IPS-NIHi7 (cell line): ENCODE measurements around the gene DCTN2.
A peak's percentile ranks its signal among the peaks of the same experiment; 100 is the strongest.
"Not testable (repeated sequence)": the region's sequence is repeated elsewhere in the genome, so short reads cannot be mapped to it uniquely, and the experiment has no call there.

Experiments used
- DNase-seq: peaks from one replicate; pipeline ENCODE4 v3.0.0; 2012; ENCODE audit warnings: mixed read lengths; ENCODE audit errors: extremely low spot score

Gene DCTN2

DNA sequence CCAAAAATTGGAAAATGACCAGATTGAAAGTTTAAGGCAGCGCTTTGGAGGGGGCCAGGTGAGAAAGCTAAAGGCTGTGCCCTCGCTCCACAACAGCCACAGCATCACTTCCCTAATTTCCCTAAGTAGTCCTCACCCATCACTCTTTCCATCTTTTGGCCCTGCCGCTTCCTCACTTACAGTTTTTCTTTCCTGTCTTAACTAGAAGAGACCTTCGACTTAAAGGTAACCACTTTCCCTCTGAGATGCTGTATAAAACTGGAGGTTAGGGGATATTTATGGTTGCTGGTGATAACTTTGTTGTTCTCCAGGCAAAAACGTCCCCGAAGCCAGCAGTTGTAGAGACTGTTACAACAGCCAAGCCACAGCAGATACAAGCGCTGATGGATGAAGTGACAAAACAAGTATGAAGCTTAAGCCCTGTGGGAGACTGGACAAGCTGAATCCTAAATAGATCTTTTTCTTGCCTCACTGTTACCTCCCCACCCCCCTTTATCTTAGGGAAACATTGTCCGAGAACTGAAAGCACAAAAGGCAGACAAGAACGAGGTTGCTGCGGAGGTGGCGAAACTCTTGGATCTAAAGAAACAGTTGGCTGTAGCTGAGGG is 31.0 kb downstream of the DCTN2 start:
- DNase-seq, result no peak

DNA sequence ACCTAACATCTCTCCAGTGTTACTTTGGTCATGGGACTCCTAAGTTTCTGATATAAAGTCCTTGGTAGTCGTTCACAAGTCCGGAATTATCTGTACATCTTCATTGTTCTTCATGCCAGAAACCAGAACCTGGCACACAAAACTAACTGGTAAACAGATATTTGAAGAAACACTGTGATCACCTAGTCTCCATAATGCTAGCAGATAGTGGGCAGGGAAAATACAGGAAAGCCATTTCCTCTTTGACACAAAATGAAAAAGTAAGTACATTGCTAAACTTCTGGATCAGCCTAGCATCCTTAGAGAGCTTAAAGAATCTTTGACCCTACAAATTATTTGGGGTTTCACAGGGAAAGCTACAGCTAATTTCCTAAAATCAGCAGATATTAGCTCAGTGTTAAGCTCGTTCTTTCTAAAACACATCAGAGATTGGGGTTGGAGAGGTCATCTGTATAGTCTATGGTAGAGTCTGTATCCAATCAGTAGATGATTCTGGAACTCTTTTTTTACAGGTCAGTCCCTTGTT is 31.5 kb downstream of the DCTN2 start:
- DNase-seq, result no peak

DNA sequence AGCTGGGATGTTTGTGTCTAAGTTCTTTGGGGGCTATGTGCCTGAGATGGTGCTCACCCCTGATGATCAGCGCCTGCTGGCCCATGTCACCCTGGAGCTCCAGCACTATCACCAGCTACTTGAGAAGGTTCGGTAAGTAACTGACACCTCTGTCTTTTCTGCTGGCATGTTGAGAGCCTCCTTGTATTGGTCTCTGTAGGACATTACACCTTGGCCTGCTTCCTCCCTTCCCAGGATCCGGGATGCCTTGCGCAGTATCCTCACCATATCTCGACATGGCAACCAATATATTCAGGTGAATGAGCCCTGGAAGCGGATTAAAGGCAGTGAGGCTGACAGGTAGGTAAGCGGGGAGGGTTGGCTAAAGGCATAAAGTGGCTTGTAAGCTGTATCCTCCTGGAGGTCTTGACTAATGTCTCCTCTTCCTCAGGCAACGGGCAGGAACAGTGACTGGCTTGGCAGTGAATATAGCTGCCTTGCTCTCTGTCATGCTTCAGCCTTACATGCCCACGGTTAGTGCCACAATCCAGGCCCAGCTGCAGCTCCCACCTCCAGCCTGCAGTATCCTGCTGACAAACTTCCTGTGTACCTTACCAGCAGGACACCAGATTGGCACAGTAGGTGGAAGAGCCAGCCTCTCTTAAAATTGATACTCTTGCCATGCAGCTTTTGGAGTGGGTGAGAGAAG is 32.1 kb downstream of the DCTN2 start:
- no peak for DNase-seq

DNA sequence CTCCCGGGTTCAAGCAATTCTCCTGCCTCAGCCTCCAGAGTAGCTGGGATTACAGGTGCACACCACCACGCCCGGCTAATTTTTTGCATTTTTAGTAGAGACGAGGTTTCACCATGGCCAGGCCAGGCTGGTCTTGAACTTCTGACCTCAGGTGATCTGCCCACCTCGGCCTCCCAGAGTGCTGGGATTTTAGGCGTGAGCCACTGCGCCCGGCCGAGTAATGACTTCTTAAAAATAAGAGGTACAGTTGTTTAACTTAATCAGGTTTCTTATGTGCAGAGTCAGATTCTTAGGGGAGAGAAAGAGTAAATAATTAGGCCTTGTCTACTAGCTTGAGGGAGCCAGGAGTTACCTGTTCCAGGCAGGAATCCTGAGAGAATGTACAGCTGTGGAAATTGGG is 32.7 kb downstream of the DCTN2 start:
- not testable (repeated sequence) for DNase-seq

DNA sequence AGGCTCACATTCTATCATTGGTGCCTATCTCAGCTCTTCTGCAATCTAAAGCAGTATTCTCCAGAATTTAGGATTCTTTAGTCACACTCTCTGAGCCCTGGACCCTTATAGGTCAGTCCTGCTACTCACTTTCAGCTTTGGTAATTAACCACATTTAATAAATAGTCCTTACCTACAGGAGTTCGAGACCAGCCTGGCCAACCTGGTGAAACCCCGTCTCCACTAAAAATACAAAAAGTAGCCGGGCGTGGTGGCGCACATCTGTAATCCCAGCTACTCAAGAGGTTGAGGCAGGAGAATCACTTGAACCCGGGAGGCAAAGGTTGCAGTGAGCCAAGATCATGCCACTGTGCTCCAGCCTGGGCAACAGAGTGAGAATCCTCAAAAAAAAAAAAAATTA is 33.3 kb downstream of the DCTN2 start:
- DNase-seq, result not testable (repeated sequence)

DNA sequence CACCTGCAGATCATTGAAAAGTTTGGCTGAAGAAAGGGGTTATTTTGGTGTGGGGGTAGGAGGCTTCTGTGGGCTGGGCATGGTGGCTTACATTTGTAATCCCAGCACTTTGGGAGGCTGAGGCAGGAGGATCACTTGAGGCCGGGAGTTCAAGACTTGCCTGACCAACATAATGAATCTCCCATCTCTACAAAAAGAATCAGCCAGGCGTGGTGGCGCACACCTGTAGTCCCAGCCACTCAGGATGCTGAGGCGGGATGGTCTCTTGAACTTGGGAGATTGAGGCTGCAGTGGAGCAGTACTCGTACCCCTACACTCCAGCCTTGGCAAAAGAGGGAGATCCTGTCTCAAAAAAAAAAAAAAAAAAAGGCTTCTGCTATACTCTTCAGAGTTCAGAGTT is 33.7 kb downstream of the DCTN2 start:
- no peak for DNase-seq

DNA sequence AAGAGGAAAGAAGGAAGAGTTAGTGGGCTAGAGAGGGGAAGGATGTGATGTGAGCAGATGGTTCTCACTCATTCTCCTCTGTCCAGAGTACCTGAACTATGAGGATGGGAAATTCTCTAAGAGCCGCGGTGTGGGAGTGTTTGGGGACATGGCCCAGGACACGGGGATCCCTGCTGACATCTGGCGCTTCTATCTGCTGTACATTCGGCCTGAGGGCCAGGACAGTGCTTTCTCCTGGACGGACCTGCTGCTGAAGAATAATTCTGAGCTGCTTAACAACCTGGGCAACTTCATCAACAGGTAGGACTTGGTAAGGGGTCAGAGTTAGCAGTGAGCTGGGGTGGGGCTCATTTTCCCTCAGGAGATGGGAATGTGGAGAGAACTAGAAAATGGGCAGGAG is 34.3 kb downstream of the DCTN2 start:
- no peak for DNase-seq

DNA sequence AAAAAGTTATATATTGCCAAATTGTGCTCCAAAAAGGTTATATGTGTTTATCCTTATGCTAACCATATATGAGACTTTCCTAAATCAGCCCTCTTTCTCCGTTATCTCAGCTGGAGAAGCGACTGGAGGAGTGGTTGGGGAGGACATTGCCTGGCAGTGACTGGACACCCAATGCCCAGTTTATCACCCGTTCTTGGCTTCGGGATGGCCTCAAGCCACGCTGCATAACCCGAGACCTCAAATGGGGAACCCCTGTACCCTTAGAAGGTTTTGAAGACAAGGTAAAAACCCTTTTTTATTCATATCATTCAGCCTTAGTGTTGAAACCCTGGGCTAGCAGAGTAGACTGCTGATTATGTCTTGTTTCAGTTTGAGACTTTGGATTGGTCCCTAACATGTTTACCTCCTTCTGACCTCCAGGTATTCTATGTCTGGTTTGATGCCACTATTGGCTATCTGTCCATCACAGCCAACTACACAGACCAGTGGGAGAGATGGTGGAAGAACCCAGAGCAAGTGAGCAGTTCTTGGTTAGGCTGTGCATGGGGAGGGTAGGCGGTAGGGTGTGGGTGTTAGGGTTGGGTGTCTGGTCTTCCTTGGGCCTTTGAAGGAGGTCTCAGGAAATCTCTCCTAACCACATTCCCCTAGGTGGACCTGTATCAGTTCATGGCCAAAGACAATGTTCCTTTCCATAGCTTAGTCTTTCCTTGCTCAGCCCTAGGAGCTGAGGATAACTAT is 35.2 kb downstream of the DCTN2 start:
- DNase-seq, result no peak

DNA sequence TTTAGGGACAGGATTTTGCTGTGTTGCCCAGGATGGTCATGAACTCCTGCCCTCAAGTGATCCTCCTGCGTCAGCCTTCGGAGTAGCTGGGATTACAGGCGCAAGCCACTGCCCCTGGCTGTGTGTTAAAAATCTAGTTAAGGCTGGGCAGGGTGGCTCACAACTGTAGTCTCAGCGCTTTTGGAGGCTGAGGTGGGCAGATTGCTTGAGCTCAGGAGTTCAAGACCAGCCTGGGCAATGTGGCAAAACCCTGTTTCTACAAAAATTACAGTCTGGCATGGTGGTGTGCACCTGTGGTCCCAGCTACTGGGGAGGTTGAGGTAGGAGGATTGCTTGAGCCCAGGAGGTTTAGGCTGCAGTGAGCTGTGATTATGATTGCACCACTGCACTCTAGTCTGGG is 35.8 kb downstream of the DCTN2 start:
- DNase-seq, result no peak

DNA sequence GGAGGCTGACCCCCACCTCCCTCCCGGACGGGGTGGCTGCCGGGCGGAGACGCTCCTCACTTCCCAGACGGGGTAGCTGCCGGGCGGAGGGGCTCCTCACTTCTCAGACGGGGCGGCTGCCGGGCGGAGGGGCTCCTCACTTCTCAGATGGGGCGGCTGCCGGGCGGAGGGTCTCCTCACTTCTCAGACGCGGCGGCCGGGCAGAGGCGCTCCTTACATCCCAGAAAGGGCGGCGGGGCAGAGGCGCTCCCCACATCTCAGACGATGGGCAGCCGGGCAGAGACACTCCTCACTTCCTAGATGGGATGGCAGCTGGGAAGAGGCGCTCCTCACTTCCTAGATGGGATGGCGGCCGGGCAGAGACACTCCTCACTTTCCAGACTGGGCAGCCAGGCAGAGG is 39.2 kb downstream of the DCTN2 start:
- DNase-seq, result not testable (repeated sequence)

DNA sequence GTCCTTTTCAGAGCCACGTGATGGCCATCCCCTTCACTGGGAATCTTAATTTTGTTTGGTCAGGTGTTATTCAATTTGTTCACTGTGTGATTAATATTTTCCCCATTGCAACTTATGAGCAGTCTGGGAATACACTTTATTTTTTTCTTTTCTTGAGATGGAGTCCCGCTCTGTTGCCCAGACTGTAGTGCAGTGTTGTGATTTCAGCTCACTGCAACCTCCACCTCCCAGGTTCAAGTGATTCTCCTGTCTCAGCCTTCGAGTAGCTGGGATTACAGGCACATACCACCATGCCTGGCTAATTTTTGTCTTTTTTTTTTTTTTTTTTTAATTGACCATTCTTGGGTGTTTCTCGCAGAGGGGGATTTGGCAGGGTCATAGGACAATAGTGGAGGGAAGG is 40.5 kb downstream of the DCTN2 start:
- DNase-seq, result not testable (repeated sequence)

DNA sequence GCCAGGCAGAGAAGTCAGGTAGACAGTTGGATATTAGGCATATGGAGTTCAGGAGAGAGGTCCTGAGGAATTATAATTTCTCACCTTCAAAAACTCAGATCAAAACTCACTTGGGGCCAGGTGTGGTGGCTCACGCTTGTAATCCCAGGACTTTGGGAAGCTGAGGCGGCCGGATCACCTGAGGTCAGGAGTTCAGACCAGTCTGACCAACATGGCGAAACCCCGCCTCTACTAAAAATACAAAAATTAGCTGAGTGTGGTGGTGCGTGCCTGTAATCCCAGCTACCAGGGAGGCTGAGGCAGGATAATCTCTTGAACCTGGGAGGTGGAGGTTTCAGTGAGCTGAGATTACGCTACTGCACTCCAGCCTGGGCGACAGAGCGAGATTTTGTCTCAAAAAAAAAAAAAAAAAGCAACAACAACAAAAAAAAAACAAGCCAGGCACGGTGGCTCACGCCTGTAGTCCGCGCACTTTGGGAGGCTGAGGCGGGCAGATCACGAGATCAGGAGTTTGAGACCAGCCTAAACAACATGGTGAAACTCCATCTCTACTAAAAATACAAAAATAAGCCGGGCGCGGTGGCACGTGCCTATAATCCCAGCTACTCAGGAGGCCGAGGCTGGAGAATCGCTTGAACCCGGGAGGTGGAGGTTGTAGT is 44.6 kb downstream of the DCTN2 start:
- not testable (repeated sequence) for DNase-seq

DNA sequence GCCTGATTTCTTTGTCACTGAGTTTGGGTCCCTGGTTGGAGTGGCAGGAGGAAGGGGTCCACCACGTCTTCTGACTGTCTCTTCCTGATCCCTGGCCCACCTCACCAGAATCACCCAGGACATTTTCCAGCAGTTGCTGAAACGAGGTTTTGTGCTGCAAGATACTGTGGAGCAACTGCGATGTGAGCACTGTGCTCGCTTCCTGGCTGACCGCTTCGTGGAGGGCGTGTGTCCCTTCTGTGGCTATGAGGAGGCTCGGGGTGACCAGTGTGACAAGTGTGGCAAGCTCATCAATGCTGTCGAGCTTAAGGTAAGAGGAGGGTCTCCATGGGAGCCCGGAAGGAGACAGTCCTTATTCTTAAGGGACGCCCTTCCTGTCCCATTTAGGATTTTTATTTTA is 46.8 kb downstream of the DCTN2 start:
- DNase-seq, result no peak

DNA sequence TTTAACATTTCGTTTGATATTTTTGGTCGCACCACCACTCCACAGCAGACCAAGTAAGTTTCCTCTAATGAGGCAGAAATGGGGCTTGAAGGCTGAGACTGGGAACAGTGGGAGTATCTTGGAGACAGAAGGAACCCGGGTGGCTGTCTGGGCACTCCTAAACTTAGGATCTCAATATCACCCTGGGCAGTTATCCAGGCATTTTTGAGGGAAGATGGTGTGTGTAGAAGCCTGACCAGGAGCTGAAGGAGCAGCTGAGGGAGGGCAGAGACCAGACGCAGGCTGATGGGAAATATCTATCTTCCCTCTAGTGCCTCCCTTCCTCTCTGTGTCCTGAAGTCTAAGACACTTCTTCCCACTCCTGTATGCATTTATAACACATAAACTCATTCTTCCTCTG is 48.4 kb downstream of the DCTN2 start:
- DNase-seq, result no peak

DNA sequence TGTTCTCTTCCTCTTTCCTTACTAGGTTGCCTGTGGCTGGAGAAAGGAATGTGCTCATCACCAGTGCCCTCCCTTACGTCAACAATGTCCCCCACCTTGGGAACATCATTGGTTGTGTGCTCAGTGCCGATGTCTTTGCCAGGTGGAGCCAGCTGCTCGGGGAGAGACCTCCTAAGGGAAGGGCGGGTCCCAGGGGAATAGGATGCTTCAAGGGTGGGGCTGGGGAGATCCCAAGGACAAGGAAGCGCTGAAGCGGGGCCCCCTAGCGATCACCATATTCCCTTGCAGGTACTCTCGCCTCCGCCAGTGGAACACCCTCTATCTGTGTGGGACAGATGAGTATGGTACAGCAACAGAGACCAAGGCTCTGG is 48.9 kb downstream of the DCTN2 start:
- DNase-seq, result peak; percentile 54

DNA sequence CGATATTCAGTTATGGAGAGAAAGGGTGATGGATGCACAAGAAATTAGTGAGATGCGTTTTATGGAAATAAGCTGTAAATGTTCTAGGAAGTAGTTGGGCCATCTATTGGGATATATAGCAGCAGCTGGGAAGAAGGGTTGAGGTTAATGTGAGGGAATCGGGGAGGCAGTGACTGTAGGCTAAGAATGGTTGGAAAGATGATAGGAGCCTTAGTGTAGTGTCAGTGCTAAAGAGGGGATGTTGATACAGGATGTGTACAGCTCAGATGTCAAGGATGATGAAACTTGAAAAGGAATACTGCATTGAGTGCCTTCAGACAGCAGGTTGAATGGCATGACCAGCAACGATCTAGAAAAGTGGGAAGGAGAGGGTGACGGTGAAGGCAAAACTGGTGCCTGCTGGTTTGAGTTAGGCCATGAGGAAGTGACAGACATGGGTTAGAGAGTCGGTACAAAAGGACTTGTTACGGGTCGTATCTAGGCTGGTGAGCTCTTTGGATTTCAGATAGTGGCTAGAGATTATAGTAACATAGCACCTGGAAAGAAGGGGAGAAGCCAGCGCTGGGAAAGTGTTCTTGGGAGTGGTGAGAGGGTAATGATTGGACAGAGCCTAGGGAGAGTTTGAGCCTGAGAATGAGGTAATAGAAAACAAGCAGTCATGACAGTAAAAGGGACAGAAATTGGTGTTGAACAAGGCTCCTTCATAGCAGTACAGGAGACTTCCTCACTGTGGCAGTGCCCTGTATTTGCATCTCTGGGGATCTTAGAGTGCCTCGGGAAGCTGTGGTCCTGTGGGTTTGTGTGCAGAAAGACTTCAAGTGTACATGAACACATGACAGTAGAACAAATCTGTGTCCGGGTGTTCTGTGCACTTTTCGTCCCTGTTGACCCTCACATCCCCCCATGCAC is 49.5 kb downstream of the DCTN2 start:
- no peak for DNase-seq

DNA sequence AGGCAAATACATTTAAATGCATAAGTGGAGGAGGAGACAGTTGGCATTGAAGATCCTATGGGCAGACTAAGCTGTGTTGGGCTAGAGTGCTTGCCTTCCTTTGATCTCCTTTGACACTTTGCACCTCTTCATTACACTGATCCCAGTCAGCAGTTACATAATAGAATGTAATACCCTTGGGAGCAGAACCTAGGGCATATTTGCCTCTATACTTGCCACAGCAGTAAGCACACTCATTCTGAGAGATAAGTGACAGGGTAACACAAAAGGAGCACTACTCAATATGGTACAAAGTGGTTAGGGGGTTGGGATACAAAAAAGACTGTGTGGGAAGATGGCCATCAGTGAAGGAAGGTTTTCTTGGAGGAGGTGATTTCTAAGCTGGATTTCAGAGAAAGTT is 50.2 kb downstream of the DCTN2 start:
- no peak for DNase-seq

DNA sequence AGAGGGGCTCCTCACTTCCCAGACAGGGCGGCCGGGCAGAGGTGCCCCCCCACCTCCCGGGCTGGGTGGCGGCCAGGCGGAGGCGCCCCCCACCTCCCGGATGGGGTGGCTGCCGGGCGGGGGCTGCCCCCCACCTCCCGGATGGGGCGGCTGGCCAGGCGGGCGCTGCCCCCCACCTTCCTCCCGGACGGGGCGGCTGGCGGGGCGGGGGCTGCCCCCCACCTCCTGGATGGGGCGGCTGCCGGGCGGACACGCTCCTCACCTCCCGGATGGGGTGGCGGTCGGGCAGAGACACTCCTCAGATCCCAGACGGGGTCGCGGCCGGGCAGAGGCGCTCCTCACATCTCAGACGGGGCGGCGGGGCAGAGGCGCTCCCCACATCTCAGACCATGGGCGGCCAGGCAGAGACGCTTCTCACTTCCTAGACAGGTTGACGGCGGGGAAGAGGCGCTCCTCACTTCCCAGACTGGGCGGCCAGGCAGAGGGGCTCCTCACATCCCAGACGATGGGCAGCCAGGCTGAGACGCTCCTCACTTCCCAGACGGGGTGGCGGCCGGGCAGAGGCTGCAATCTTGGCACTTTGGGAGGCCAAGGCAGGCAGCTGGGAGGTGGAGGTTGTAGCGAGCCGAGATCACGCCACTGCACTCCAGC is 51.8 kb downstream of the DCTN2 start:
- not testable (repeated sequence) for DNase-seq

DNA sequence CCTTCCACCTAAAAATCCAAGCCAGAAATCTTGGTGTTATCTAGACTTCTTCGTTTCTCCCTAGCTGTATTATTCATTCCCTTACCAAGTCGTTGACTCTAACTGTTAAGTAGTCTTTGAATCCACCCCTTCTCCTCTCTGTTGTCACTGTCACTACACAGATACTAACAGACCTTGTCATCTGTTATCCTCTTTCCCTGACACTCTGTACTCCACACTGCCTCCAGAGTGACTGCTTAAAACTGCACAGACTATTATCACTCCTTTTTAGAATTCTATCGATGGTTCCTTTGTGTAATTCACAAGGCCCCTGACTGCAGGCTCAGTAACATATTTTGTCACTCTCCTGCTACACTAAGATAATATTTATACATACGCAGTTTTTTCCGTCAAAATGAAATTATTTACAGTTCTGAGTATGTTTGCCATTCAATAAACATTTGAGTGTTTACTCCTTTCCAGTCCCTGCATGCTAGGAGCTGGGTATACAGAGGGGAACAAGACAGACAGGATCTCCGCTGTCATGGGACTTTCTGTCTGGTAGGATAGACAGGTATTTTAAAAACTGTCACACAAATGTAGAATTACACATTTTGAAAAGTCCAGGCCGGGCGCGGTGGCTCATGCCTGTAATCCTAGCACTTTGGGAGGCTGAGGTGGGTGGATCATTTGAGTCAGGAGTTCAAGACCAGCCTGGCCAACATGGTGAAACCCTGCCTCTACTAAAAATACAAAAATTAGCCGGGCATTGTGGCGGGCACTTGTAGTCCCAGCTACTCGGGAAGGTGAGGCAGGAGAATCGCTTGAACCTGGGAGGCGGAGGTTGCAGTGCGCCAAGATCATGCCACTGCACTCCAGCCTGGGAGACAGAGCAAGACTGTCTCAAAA is 55.4 kb downstream of the DCTN2 start:
- no peak for DNase-seq

DNA sequence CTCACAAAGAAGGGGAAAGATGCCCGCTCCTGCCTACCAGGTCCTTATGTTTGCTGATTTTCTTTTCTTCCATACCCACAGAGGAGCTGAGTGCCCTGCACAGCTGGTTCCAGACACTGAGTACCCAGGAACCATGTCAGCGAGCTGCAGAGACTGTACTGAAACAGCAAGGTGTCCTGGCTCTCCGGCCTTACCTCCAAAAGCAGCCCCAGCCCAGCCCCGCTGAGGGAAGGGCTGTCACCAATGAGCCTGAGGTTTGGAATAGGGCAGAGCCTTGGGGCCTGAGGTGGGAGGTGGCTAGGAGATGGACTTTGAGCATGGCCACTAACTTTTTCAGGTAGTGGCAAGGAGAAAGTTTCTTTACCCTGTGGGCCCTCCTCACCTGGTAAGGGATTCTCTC is 56.9 kb downstream of the DCTN2 start:
- DNase-seq, result no peak
